DOHH2 (cell line): ENCODE data around the gene GPR3.

ENCODE experiments used
- H3F3A ChIP-seq: fragments of 200-600 bp; sonication (generic), shearing (Covaris generic); 2 replicates; pipeline ENCODE4 v1.6.0; 2016; ENCODE audit warnings: antibody characterized with exemption, mild to moderate bottlenecking; ENCODE audit not compliant: control insufficient read depth, insufficient read depth
- H3K27ac ChIP-seq: fragments of 200-600 bp; sonication (generic); 2 replicates; pipeline ENCODE4 v1.5.1; 2014; ENCODE audit warnings: low read depth, mild to moderate bottlenecking, low read length, moderate library complexity
- H3K27me3 ChIP-seq: fragments of 200-600 bp; sonication (generic); 2 replicates; pipeline ENCODE4 v1.6.1; 2014; ENCODE audit warnings: mild to moderate bottlenecking, low read length, mixed read lengths; ENCODE audit not compliant: control insufficient read depth
- H3K36me3 ChIP-seq: fragments of 200-600 bp; sonication (generic); 2 replicates; pipeline ENCODE4 v1.6.1; 2014; ENCODE audit warnings: mild to moderate bottlenecking, low read length, moderate library complexity, mixed read lengths; ENCODE audit not compliant: control insufficient read depth
- H3K4me1 ChIP-seq: fragments of 200-600 bp; sonication (generic); 2 replicates; pipeline ENCODE4 v1.6.1; 2014; ENCODE audit warnings: mild to moderate bottlenecking, low read length, mixed read lengths; ENCODE audit not compliant: control insufficient read depth
- H3K4me2 ChIP-seq: fragments of 200-600 bp; sonication (generic); 2 replicates; pipeline ENCODE4 v1.6.0; 2014; ENCODE audit warnings: mild to moderate bottlenecking, low read length, moderate library complexity
- H3K4me3 ChIP-seq: fragments of 200-600 bp; sonication (generic); 2 replicates; pipeline ENCODE4 v1.5.1; 2014; ENCODE audit warnings: mild to moderate bottlenecking, low read length, mixed read lengths
- H3K79me2 ChIP-seq: fragments of 200-600 bp; sonication (generic); 2 replicates; pipeline ENCODE4 v1.6.1; 2014; ENCODE audit warnings: mild to moderate bottlenecking, low read length, mixed read lengths; ENCODE audit not compliant: control insufficient read depth
- H3K9me2 ChIP-seq: fragments of 200-600 bp; sonication (generic); replicated peaks from 2 replicates; pipeline ENCODE4 v1.6.1; 2014; ENCODE audit warnings: mild to moderate bottlenecking, low read length, mixed read lengths; ENCODE audit not compliant: control insufficient read depth
- H3K9me3 ChIP-seq: fragments of 200-600 bp; sonication (generic); 2 replicates; pipeline ENCODE4 v1.6.1; 2014; ENCODE audit warnings: antibody characterized with exemption, low read length, mixed read lengths; ENCODE audit not compliant: control insufficient read depth, insufficient read depth
- H4K20me1 ChIP-seq: fragments of 200-600 bp; sonication (generic); 2 replicates; pipeline ENCODE4 v1.6.0; 2014; ENCODE audit warnings: low read depth, mild to moderate bottlenecking, antibody characterized with exemption, low read length, moderate library complexity; ENCODE audit not compliant: control insufficient read depth, insufficient read depth
- EZH2phosphoT487 ChIP-seq: fragments of 200-600 bp; sonication (generic); IDR thresholded peaks from 2 replicates; pipeline ENCODE4 v1.6.1; 2017; ENCODE audit warnings: borderline replicate concordance, mild to moderate bottlenecking, antibody characterized with exemption, low read length, moderate library complexity, mixed read lengths
- TF ChIP-seq, protein P1 (sequence below): fragments of 200-600 bp; sonication (generic); IDR thresholded peaks from one replicate; pipeline ENCODE4 v1.5.1; 2014; ENCODE audit warnings: antibody characterized with exemption, mild to moderate bottlenecking, low read depth, low read length; ENCODE audit not compliant: poor library complexity, severe bottlenecking

Gene GPR3

DNA sequence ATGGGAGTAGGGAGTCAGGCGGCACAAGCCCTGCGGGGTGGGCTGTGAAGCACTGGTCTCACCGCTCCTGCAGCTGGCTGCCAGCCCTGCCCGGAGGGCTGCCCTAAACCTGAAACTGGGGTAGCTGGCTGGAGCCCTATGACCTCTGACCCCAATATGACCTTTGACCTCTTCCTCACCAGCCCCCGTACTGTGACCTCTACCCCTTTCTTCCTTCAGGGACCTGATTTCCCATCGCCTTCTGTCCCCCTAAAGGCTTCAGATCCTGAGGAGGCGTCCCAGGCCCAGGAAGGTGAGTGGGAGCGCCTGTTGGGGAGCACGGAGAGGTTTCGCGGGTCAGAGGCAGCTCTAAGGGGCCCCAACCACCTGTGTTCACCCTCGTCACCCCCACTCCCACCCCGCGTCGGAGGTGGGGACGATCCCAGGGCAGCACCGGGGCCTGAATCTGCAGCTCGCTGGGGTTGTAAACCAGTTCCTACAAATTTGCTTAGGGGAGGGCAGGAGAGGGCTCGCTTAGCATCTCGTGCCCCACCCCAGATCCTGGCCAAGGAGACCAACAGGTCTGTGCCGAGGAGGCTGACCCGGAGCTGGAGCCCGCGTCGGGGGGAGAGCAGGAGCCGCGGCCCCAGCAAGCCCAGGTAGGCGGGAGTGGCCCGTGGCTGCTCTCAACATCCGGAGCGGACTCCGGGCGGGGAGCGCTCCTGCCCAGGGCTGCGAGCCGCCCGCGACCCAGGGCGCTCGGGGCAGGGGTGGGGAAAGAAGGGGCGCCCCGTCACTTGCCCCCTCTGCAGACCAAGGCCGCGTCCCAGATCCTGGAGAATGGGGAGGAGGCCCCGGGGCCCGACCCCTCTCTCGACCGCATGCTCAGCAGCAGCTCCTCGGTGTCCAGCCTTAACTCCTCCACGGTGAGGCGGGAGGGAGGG, 43.3 kb upstream of the GPR3 start:
- Histone ChIP-seq H3K9me2 (no peaks in the 10 kb centered on the region), H4K20me1 (no peaks in the 10 kb centered on the region), H3K4me3 (no peak overlapping the region), H3K27ac (no peak overlapping the region), H3K36me3 (no peaks in the 10 kb centered on the region), H3K9me3 (no peaks in the 10 kb centered on the region), H3F3A (no peaks in the 10 kb centered on the region), H3K4me1 (no peaks in the 10 kb centered on the region; the same call in 1 of the 2 replicates), H3K4me2 (no peak overlapping the region), H3K27me3 (no peaks in the 10 kb centered on the region), H3K79me2 (no peaks in the 10 kb centered on the region)
- TF ChIP-seq EZH2phosphoT487: no peak
- TF ChIP-seq, protein P1, sequence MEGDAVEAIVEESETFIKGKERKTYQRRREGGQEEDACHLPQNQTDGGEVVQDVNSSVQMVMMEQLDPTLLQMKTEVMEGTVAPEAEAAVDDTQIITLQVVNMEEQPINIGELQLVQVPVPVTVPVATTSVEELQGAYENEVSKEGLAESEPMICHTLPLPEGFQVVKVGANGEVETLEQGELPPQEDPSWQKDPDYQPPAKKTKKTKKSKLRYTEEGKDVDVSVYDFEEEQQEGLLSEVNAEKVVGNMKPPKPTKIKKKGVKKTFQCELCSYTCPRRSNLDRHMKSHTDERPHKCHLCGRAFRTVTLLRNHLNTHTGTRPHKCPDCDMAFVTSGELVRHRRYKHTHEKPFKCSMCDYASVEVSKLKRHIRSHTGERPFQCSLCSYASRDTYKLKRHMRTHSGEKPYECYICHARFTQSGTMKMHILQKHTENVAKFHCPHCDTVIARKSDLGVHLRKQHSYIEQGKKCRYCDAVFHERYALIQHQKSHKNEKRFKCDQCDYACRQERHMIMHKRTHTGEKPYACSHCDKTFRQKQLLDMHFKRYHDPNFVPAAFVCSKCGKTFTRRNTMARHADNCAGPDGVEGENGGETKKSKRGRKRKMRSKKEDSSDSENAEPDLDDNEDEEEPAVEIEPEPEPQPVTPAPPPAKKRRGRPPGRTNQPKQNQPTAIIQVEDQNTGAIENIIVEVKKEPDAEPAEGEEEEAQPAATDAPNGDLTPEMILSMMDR: no peak

DNA sequence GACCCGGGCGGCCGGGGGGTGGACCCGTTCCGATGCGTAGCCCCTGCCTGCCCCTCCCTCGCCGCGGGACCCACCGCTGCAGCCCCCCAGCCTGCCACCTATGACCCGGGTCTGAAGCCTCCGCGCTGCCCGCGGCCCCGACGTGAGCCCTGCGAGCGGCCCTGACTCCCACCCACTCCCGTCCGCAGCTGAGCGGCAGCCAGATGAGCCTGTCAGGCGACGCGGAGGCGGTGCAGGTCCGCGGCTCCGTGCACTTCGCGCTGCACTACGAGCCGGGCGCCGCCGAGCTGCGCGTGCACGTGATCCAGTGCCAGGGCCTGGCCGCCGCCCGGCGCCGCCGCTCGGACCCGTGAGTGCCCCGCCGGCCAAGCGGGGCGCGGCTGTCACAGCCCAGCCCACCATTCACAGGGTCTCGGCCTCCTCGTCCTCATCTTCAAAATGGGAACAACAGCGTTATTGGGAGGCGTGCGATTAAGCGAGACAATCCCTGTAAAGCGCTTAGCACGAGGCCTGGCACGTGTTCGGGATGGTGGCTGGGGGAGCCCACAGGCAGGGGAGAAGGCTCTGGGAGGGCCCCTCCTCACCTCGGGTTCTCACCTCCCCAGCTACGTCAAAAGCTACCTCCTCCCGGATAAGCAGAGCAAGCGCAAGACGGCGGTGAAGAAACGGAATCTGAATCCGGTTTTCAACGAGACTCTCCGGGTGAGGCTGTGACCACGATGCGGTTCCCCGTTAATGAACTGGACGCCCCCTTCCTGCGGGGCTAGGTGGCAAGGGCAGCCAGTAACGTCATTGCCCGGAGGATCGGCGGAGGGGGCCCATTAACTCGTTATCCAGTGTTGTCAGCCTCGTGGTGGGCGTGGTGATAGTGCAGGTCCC, 42.4 kb upstream of the GPR3 start:
- Histone ChIP-seq H3F3A (no peaks in the 10 kb centered on the region), H3K79me2 (no peaks in the 10 kb centered on the region), H3K4me3 (no peak overlapping the region), H3K27me3 (no peaks in the 10 kb centered on the region), H3K27ac (no peak overlapping the region), H3K4me1 (no peaks in the 10 kb centered on the region), H3K36me3 (no peaks in the 10 kb centered on the region), H3K9me2 (no peaks in the 10 kb centered on the region), H3K9me3 (no peaks in the 10 kb centered on the region), H4K20me1 (no peaks in the 10 kb centered on the region), H3K4me2 (no peak overlapping the region)
- no peak for TF ChIP-seq EZH2phosphoT487
- TF ChIP-seq, protein P1: no peak

DNA sequence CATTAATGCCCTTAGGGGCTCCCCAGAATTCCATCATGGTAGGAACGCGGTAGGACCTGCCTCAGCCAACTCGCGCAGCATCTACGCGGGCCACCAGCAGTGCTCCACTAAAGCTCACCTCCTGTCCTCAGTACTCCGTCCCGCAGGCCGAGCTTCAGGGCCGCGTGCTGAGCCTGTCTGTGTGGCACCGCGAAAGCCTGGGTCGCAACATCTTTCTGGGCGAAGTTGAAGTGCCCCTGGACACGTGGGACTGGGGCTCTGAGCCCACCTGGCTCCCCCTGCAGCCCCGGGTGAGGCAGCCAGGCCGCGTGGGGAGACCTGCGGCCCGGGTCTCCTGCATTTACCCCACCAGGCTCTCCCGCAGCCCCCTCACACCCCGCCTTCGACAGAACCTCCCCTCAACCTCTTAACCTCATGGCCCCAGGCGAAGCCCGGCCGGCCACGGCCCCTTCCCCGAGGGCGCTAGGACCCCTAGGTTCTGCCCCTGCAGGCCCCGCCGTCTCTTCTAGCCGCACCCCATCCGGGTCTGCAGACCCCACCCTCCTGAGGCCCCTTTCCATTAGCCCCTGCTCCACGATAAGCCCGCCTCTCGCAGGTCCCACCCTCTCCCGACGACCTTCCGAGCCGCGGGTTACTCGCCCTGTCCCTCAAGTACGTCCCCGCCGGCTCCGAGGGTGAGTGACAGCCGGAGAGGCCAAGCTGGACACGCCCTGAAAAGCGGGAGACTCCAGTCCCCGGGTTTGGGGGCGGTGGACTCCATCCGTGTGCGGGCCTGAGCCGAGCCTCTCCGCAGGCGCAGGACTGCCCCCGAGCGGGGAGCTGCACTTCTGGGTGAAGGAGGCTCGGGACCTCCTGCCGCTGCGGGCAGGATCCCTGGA, 41.5 kb upstream of the GPR3 start:
- Histone ChIP-seq H3K79me2 (no peaks in the 10 kb centered on the region), H3K4me1 (no peaks in the 10 kb centered on the region), H3K27me3 (no peaks in the 10 kb centered on the region), H3F3A (no peaks in the 10 kb centered on the region), H3K27ac (no peak overlapping the region), H3K4me3 (no peak overlapping the region), H3K9me2 (no peaks in the 10 kb centered on the region), H3K36me3 (no peaks in the 10 kb centered on the region), H3K4me2 (no peak overlapping the region), H3K9me3 (no peaks in the 10 kb centered on the region), H4K20me1 (no peaks in the 10 kb centered on the region)
- TF ChIP-seq, protein P1: no peak
- TF ChIP-seq EZH2phosphoT487: no peak
